ENCODE results near the gene FAM83G. TPM values are rescaled to one million over a fixed set of nuclear protein-coding genes. Genes with fewer than 3 reads are reported as not detected.
"Not testable (repeated sequence)": the region's sequence is repeated elsewhere in the genome, so short reads cannot be mapped to it uniquely, and the experiment has no call there.

Gene FAM83G
- total RNA-seq, 4 donors from 2014 or later = 11.9 to 21.3 (median 13.9) TPM

DNA sequence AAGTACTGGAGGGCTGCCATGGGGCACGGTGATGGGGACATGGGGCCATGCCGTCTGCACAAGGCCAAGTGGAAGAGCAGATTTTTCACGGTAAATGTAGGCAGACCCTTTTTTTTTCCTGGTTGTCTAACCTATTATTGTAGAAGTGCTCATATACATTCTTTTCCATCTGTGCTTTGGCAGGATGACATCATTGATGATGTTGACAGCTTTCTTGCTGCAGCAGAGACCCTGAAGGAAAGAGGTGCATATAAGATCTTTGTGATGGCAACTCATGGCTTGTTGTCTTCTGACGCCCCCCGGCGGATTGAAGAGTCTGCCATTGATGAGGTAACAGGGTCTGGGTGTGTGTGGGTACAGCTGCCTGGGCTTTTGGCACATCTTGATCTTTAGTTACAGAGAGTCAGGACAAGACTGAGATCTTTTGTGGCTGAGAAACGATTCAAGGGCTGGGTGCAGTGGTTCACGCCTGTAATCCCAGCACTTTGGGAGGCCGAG, 75.9 kb downstream of the FAM83G start:
- Histone ChIP-seq H3K4me1 (no peaks in the 10 kb centered on the region), H3K27me3 (no peaks in the 10 kb centered on the region), H3K36me3 (peaks cover 20 to 27% of the 10 kb centered on the region in 2 donors), H3K4me3 (replicated peaks in 1 of 3) (no peak overlapping the region), H3K9me3 (no peaks in the 10 kb centered on the region), H3K27ac (no peak overlapping the region)
- intact Hi-C loops (cut with DNase I) = no loop called here
- no peak for DNase-seq
- TF ChIP-seq, protein P1, sequence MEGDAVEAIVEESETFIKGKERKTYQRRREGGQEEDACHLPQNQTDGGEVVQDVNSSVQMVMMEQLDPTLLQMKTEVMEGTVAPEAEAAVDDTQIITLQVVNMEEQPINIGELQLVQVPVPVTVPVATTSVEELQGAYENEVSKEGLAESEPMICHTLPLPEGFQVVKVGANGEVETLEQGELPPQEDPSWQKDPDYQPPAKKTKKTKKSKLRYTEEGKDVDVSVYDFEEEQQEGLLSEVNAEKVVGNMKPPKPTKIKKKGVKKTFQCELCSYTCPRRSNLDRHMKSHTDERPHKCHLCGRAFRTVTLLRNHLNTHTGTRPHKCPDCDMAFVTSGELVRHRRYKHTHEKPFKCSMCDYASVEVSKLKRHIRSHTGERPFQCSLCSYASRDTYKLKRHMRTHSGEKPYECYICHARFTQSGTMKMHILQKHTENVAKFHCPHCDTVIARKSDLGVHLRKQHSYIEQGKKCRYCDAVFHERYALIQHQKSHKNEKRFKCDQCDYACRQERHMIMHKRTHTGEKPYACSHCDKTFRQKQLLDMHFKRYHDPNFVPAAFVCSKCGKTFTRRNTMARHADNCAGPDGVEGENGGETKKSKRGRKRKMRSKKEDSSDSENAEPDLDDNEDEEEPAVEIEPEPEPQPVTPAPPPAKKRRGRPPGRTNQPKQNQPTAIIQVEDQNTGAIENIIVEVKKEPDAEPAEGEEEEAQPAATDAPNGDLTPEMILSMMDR (IDR thresholded peaks at IDR 0.05) = no peak
- no peak for TF ChIP-seq POLR2A (IDR thresholded peaks at IDR 0.05)
- WGBS, 2 donors = 94% methylated on average over 9 of the region's 9 CpGs

DNA sequence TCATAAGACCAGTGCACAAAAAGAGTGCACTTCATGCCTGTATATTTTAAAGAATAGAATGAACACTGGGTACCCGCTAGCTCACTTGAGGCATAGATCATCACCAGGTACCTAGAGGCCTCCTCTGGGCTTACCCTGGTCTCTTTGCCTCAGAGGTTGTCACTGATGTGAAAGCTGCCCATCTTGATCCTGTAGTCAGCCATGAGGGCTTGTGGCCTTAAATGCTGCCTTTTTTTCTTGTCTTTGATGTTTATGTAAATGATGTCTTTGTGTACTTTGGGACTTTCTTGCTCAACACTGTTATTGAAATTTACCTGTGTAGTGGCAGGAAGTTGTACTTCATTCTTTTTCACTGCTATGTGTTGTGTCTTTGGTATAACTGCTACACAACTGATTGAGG, 79.4 kb downstream of the FAM83G start:
- intact Hi-C loops (cut with DNase I) = no loop called here
- DNase-seq = no peak
- TF ChIP-seq POLR2A (IDR thresholded peaks at IDR 0.05) = no peak
- TF ChIP-seq, protein P1 (IDR thresholded peaks at IDR 0.05) = no peak
- Histone ChIP-seq H3K27ac (no peak overlapping the region), H3K9me3 (no peaks in the 10 kb centered on the region), H3K4me3 (replicated peaks in 1 of 3) (no peak overlapping the region), H3K4me1 (peaks cover 16 to 18% of the 10 kb centered on the region in 2 donors), H3K27me3 (no peaks in the 10 kb centered on the region), H3K36me3 (peaks cover 14 to 16% of the 10 kb centered on the region in 2 donors)
- WGBS, 2 donors = 94 to 96% methylated on average over 1 of the region's 1 CpG

DNA sequence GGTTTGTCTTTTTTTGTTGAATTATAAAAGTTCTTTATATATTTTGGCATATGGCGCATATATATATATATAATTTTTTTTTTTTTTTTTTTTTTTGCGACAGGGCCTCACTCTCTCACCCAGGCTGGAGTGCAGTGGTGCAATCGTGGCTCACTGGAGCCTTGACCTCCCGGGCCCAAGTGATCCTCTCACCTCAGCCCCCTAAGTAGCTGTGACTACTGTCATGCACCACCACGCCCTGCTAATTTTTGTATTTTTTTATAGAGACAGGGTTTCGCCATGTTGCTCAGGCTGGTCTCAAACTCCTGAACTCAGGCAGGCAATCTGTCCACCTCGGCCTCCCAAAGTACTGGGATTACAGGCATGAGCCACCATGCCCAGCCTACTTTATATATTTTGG, 82.0 kb downstream of the FAM83G start:
- H3K4me3 ChIP-seq (replicated peaks in 1 of 3); H3K9me3 ChIP-seq; intact Hi-C loops (cut with DNase I); H3K27me3 ChIP-seq; H3K36me3 ChIP-seq; H3K27ac ChIP-seq; DNase-seq: not testable (repeated sequence)
- WGBS, 2 donors = 90 to 95% methylated on average over 7 of the region's 7 CpGs
- H3K4me1 ChIP-seq = peaks cover 16 to 18% of the 10 kb centered on the region in 2 donors

DNA sequence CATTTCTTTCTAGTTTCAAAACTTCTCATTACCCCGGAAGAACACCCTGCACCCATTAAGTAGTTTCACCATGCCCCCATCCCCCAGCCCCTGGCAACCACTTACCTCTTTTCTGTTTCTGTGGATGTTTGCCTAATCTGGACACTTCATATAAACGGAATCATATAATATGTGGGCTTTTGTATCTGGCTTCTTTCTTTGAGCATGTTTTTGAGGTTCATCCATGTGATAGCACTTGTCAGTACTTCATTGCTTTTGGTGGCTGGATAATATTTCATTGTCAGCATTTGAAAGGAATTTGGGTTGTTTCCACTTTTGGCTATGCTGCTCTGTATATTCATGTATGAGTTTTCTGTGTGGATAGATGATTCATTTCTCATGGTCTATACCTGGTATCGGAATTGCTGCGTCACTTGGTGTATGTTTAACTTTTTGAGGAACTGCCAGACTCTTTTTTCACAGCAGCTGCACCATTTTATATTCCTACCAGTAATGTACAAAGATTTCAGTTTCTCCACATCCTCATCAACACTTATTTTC, 82.6 kb downstream of the FAM83G start:
- peak; percentile 55 to 64 for DNase-seq
- 66 to 69% methylated on average over 4 of the region's 4 CpGs for WGBS, 2 donors
- H3K27ac ChIP-seq = peak overlapping the region; percentile 21 to 70 (median 36)

DNA sequence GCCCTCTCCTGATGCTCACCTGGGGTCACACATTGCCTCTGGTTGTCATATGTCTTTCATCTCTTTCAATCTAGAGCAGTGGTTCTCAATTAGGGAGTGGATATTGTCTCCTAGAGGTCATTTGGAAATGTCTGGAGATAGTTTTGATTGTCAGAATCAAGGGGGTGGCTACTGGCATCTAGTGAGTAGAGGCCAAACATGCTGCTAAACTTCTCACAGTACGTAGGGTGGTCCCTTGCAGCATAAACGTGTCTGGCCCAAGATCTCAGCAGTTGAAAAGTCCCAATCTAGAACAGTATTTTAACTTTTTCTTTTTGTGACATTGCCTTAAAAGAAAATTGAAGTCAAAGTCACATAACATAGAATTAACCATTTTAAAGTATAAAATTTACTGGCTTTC, 83.1 kb downstream of the FAM83G start:
- Histone ChIP-seq H3K4me1 (peaks cover 16 to 18% of the 10 kb centered on the region in 2 donors), H3K27me3 (no peaks in the 10 kb centered on the region), H3K27ac (peak overlapping the region; percentile 21 to 70 (median 36)), H3K9me3 (no peaks in the 10 kb centered on the region), H3K4me3 (replicated peaks in 1 of 3) (no peak overlapping the region), H3K36me3 (peaks cover 5 to 6% of the 10 kb centered on the region in 2 donors)
- WGBS, 2 donors = 63 to 79% methylated on average over 2 of the region's 2 CpGs
- TF ChIP-seq, protein P1 (IDR thresholded peaks at IDR 0.05) = no peak
- no peak for TF ChIP-seq POLR2A (IDR thresholded peaks at IDR 0.05)
- no peak for DNase-seq
- intact Hi-C loops (cut with DNase I) = no loop called here

More for the DNA sequence above, 82.6 kb downstream of the FAM83G start:
- H3K27me3 ChIP-seq = no peaks in the 10 kb centered on the region
- intact Hi-C loops (cut with DNase I) = no loop called here
- H3K9me3 ChIP-seq = no peaks in the 10 kb centered on the region
- H3K36me3 ChIP-seq = peaks cover 3 to 5% of the 10 kb centered on the region in 2 donors
- no peak for TF ChIP-seq POLR2A (IDR thresholded peaks at IDR 0.05)
- TF ChIP-seq, protein P1 (IDR thresholded peaks at IDR 0.05) = no peak
- peaks cover 16 to 18% of the 10 kb centered on the region in 2 donors for H3K4me1 ChIP-seq
- H3K4me3 ChIP-seq (replicated peaks in 1 of 3) = no peak overlapping the region
